ENCODE results near the gene ZMIZ2.
A peak's percentile ranks its signal among the peaks of the same experiment; 100 is the strongest.

ZMIZ2 gene

DNA sequence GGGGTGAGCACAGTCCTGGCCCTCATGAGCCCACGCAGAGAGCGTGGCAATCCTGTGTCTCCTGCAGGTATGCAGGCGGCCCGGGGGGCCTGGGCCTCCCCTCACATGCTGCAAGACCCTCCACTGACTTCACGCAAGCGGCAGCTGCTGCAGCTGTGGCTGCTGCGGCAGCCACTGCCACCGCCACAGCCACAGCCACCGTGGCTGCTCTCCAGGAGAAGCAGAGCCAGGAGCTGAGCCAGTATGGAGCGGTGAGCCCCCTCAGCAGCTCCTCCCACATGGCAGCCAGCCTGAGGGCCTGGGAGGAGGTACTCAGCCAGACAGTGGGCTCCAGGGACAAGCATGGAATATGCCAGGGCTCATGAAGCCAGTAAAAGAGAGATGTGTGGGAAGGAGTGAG is 8.7 kb downstream of the ZMIZ2 start:
- H3K9me3 ChIP-seq (ENCODE audit: control insufficient read depth in 2 of 2, low read length in 2 of 2), result no peaks in the 10 kb centered on the region
- H3K36me3 ChIP-seq (ENCODE audit: control insufficient read depth in 2 of 2, insufficient read depth in 2 of 2, low read length in 2 of 2), result peaks cover 26 to 34% of the 10 kb centered on the region in 2 donors
- H3K27me3 ChIP-seq (ENCODE audit: control insufficient read depth in 2 of 2, insufficient read depth in 2 of 2, low read length in 2 of 2), result no peaks in the 10 kb centered on the region
- H3K4me1 ChIP-seq (ENCODE audit: control insufficient read depth in 2 of 2, insufficient read depth in 2 of 2, low read length in 2 of 2), result peaks cover 12 to 20% of the 10 kb centered on the region in 2 donors
- H3K4me3 ChIP-seq (ENCODE audit: low read length in 2 of 2), result no peak overlapping the region
- no peak overlapping the region for H3K9ac ChIP-seq (ENCODE audit: low read depth in 1 of 2, low read length in 2 of 2)
- H3K27ac ChIP-seq (ENCODE audit: low read depth in 2 of 2, low read length in 2 of 2), result no peak overlapping the region

DNA sequence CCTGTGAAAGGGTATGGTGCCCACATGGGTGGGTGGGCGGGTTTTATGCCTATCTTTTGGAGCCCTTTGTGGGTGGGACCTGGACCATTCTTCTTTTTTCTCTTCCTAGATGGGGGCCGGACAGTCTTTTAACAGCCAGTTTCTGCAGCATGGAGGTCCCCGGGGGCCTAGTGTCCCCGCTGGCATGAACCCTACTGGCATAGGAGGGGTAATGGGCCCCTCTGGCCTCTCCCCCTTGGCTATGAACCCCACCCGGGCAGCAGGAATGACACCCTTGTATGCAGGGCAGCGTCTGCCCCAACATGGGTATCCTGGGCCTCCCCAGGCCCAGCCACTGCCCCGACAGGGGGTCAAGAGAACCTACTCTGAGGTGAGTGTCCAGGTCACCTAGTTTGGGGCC is 9.1 kb downstream of the ZMIZ2 start:
- Histone ChIP-seq H3K9me3 (ENCODE audit: control insufficient read depth in 2 of 2, low read length in 2 of 2) (no peaks in the 10 kb centered on the region), H3K4me1 (ENCODE audit: control insufficient read depth in 2 of 2, insufficient read depth in 2 of 2, low read length in 2 of 2) (peaks cover 14 to 22% of the 10 kb centered on the region in 2 donors), H3K4me3 (ENCODE audit: low read length in 2 of 2) (no peak overlapping the region), H3K36me3 (ENCODE audit: control insufficient read depth in 2 of 2, insufficient read depth in 2 of 2, low read length in 2 of 2) (peaks cover 29 to 36% of the 10 kb centered on the region in 2 donors), H3K27ac (ENCODE audit: low read depth in 2 of 2, low read length in 2 of 2) (no peak overlapping the region), H3K27me3 (ENCODE audit: control insufficient read depth in 2 of 2, insufficient read depth in 2 of 2, low read length in 2 of 2) (no peaks in the 10 kb centered on the region), H3K9ac (ENCODE audit: low read depth in 1 of 2, low read length in 2 of 2) (no peak overlapping the region)

DNA sequence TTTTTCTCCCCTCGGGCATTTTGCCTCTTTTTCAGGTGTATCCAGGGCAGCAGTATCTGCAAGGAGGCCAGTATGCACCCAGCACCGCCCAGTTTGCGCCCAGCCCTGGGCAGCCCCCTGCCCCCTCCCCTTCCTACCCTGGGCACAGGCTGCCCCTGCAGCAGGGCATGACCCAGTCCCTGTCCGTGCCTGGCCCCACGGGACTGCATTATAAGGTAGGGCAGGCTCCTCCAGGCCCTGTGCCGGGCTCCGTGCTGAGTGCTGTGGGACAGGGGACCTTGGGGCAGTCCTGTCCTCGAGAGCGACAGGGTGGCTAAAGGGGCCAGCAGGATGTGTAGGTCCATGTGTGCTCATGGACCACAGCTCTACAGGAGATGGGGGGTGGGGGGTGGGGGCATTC is 10.6 kb downstream of the ZMIZ2 start:
- H3K9ac ChIP-seq (ENCODE audit: low read depth in 1 of 2, low read length in 2 of 2), result no peak overlapping the region
- no peak overlapping the region for H3K4me3 ChIP-seq (ENCODE audit: low read length in 2 of 2)
- H3K36me3 ChIP-seq (ENCODE audit: control insufficient read depth in 2 of 2, insufficient read depth in 2 of 2, low read length in 2 of 2), result peaks cover 44 to 50% of the 10 kb centered on the region in 2 donors
- H3K4me1 ChIP-seq (ENCODE audit: control insufficient read depth in 2 of 2, insufficient read depth in 2 of 2, low read length in 2 of 2), result peaks cover 13 to 22% of the 10 kb centered on the region in 2 donors
- H3K27ac ChIP-seq (ENCODE audit: low read depth in 2 of 2, low read length in 2 of 2), result no peak overlapping the region
- no peaks in the 10 kb centered on the region for H3K27me3 ChIP-seq (ENCODE audit: control insufficient read depth in 2 of 2, insufficient read depth in 2 of 2, low read length in 2 of 2)
- no peaks in the 10 kb centered on the region for H3K9me3 ChIP-seq (ENCODE audit: control insufficient read depth in 2 of 2, low read length in 2 of 2)

DNA sequence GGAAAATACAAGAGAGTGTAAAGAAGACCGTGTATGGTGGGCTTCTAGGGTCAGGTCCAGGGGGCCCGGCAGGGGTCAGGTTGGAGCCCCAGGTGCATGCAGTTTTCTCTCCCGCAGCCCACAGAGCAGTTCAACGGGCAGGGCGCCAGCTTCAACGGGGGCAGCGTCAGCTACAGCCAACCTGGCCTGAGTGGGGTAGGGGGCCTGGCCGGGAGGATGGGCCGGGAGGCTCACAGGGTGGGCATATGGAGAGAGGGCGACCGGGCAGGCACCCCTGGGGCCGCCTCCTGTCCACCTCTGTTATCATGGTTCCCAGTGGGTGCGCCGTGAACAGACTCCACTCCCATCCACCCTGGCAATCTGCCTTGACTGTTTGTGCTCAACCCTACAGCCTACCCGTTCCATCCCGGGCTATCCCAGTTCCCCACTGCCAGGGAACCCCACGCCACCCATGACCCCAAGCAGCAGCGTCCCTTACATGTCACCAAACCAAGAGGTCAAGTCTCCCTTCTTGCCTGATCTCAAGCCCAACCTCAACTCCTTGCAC is 11.5 kb downstream of the ZMIZ2 start:
- H3K9ac ChIP-seq (ENCODE audit: low read depth in 1 of 2, low read length in 2 of 2), result no peak overlapping the region
- no peak overlapping the region for H3K27ac ChIP-seq (ENCODE audit: low read depth in 2 of 2, low read length in 2 of 2)
- no peaks in the 10 kb centered on the region for H3K9me3 ChIP-seq (ENCODE audit: control insufficient read depth in 2 of 2, low read length in 2 of 2)
- peaks cover 53 to 58% of the 10 kb centered on the region in 2 donors for H3K36me3 ChIP-seq (ENCODE audit: control insufficient read depth in 2 of 2, insufficient read depth in 2 of 2, low read length in 2 of 2)
- no peaks in the 10 kb centered on the region for H3K27me3 ChIP-seq (ENCODE audit: control insufficient read depth in 2 of 2, insufficient read depth in 2 of 2, low read length in 2 of 2)
- peaks cover 8 to 15% of the 10 kb centered on the region in 2 donors for H3K4me1 ChIP-seq (ENCODE audit: control insufficient read depth in 2 of 2, insufficient read depth in 2 of 2, low read length in 2 of 2)
- H3K4me3 ChIP-seq (ENCODE audit: low read length in 2 of 2), result no peak overlapping the region

DNA sequence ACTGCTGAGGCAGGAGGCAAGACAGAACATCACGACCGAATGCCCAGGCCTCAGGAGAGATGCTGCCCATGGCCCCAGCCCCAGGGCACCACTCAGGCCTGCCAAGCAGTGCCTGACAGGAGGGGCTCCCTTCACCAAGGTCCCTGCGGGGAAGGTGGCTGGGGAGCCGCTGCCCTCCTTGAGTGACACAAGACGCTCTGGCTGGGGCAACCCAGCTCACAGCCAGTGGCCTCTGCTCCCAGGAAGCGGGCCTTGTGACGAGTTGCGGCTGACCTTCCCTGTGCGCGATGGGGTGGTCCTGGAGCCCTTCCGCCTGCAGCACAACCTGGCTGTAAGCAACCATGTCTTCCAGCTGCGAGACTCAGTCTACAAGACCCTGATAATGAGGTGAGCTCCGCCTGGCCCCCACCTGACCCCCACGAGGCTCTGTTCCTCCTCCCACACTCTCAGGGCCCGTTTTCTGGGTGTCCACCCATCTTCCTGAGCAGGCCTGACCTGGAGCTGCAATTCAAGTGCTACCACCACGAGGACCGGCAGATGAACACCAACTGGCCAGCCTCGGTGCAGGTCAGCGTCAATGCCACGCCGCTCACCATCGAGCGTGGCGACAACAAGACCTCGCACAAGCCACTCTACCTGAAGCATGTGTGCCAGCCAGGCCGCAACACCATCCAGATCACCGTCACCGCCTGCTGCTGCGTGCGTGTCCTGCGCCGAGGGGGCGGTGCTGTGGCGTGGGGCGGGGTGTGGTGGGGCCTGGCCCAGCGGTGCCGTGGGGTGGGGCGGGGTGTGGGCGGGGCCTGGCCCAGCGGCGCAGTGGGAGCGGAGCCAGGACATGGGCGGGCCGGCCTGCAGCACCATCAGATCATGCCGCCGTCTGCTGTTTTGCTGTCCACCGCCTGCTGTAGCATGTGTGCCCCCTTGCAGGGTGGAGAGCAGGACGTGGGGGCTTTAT is 12.8 kb downstream of the ZMIZ2 start:
- Histone ChIP-seq H3K9me3 (ENCODE audit: control insufficient read depth in 2 of 2, low read length in 2 of 2) (no peaks in the 10 kb centered on the region), H3K27me3 (ENCODE audit: control insufficient read depth in 2 of 2, insufficient read depth in 2 of 2, low read length in 2 of 2) (no peaks in the 10 kb centered on the region), H3K4me1 (ENCODE audit: control insufficient read depth in 2 of 2, insufficient read depth in 2 of 2, low read length in 2 of 2) (peaks cover 6 to 10% of the 10 kb centered on the region in 2 donors), H3K9ac (ENCODE audit: low read depth in 1 of 2, low read length in 2 of 2) (peak overlapping the region in 1 of 2 donors; percentile 38), H3K36me3 (ENCODE audit: control insufficient read depth in 2 of 2, insufficient read depth in 2 of 2, low read length in 2 of 2) (peaks cover 64 to 69% of the 10 kb centered on the region in 2 donors), H3K27ac (ENCODE audit: low read depth in 2 of 2, low read length in 2 of 2) (peak overlapping the region; percentile 71 to 72), H3K4me3 (ENCODE audit: low read length in 2 of 2) (no peak overlapping the region)

DNA sequence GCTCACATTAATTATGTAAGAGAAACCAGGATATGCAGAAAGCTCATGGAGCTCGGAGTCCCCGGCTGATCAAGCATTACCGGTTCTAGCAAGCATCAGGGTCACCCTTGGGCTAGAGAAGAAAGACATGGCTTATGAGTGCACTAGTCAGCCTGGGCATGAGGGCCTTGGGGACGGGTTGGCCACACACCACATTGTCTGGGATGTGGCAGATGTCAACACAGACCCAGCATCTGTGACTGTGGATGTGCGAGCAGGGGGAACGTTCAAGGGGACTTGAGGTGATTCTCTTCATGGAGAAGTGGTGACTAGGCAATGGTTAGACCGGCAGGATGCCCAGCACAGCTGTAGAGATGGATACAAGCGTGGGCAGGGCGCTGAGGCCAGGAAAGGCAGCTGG is 13.7 kb downstream of the ZMIZ2 start:
- Histone ChIP-seq H3K27me3 (ENCODE audit: control insufficient read depth in 2 of 2, insufficient read depth in 2 of 2, low read length in 2 of 2) (no peaks in the 10 kb centered on the region), H3K9me3 (ENCODE audit: control insufficient read depth in 2 of 2, low read length in 2 of 2) (no peaks in the 10 kb centered on the region), H3K27ac (ENCODE audit: low read depth in 2 of 2, low read length in 2 of 2) (no peak overlapping the region), H3K4me1 (ENCODE audit: control insufficient read depth in 2 of 2, insufficient read depth in 2 of 2, low read length in 2 of 2) (peaks cover 6 to 11% of the 10 kb centered on the region in 2 donors), H3K9ac (ENCODE audit: low read depth in 1 of 2, low read length in 2 of 2) (no peak overlapping the region), H3K36me3 (ENCODE audit: control insufficient read depth in 2 of 2, insufficient read depth in 2 of 2, low read length in 2 of 2) (peaks cover 69% of the 10 kb centered on the region in 2 donors), H3K4me3 (ENCODE audit: low read length in 2 of 2) (no peak overlapping the region)

DNA sequence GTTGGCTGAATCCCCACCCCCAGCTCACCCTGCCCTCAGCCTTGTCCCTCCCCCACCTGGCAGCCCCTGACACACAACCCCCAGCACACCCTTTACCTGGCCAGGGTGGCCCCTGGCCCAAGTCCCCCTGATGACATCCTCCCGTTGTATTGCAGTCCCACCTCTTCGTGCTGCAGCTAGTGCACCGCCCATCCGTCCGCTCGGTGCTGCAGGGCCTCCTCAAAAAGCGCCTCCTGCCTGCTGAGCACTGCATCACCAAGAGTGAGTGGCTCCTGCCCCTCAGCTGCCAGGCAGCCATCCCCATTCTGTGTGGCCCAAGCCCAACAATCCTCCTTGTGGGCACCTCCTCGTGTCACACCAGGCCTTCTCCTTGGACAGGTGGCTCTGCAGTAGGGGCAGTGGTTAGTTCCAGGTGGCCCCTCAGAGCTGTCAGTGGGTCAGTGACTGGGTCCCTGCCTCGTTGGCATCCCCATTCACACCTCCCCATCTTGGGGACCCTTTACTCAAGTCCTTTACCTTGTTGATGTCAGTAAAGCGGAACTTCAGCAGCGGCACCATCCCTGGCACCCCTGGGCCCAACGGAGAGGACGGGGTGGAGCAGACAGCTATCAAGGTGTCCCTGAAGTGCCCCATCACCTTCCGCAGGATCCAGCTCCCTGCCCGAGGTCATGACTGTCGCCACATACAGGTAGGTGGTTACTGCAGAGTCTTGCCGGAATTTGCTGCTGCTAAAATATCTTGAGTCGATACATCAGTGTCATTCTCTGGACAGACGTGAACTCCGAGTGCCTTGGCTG is 14.3 kb downstream of the ZMIZ2 start:
- no peaks in the 10 kb centered on the region for H3K27me3 ChIP-seq (ENCODE audit: control insufficient read depth in 2 of 2, insufficient read depth in 2 of 2, low read length in 2 of 2)
- H3K27ac ChIP-seq (ENCODE audit: low read depth in 2 of 2, low read length in 2 of 2), result no peak overlapping the region
- peaks cover 12 to 17% of the 10 kb centered on the region in 2 donors for H3K4me1 ChIP-seq (ENCODE audit: control insufficient read depth in 2 of 2, insufficient read depth in 2 of 2, low read length in 2 of 2)
- H3K36me3 ChIP-seq (ENCODE audit: control insufficient read depth in 2 of 2, insufficient read depth in 2 of 2, low read length in 2 of 2), result peaks cover 67 to 69% of the 10 kb centered on the region in 2 donors
- H3K4me3 ChIP-seq (ENCODE audit: low read length in 2 of 2), result no peak overlapping the region
- no peaks in the 10 kb centered on the region for H3K9me3 ChIP-seq (ENCODE audit: control insufficient read depth in 2 of 2, low read length in 2 of 2)
- no peak overlapping the region for H3K9ac ChIP-seq (ENCODE audit: low read depth in 1 of 2, low read length in 2 of 2)

DNA sequence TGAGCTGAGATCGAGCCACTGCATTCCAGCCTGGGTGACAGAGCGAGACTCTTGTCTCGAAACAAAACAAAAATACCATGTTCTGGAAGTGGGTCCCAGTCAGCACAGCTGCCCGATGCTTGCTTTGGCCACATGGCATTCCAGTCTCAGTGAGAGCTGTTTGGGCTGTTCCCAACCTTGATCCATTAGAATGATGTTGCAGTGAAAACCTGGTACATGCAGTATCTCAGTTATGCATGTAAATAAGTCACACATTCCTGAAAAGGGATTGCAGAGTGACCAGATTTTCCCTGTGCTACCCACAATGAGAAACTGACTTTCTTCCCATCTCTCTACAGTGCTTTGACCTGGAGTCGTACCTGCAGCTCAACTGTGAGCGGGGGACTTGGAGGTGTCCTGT is 15.4 kb downstream of the ZMIZ2 start:
- H3K27me3 ChIP-seq (ENCODE audit: control insufficient read depth in 2 of 2, insufficient read depth in 2 of 2, low read length in 2 of 2), result no peaks in the 10 kb centered on the region
- peaks cover 64% of the 10 kb centered on the region in 2 donors for H3K36me3 ChIP-seq (ENCODE audit: control insufficient read depth in 2 of 2, insufficient read depth in 2 of 2, low read length in 2 of 2)
- H3K4me3 ChIP-seq (ENCODE audit: low read length in 2 of 2), result no peak overlapping the region
- H3K4me1 ChIP-seq (ENCODE audit: control insufficient read depth in 2 of 2, insufficient read depth in 2 of 2, low read length in 2 of 2), result peaks cover 22 to 28% of the 10 kb centered on the region in 2 donors
- H3K9me3 ChIP-seq (ENCODE audit: control insufficient read depth in 2 of 2, low read length in 2 of 2), result no peaks in the 10 kb centered on the region
- no peak overlapping the region for H3K27ac ChIP-seq (ENCODE audit: low read depth in 2 of 2, low read length in 2 of 2)
- H3K9ac ChIP-seq (ENCODE audit: low read depth in 1 of 2, low read length in 2 of 2), result no peak overlapping the region

DNA sequence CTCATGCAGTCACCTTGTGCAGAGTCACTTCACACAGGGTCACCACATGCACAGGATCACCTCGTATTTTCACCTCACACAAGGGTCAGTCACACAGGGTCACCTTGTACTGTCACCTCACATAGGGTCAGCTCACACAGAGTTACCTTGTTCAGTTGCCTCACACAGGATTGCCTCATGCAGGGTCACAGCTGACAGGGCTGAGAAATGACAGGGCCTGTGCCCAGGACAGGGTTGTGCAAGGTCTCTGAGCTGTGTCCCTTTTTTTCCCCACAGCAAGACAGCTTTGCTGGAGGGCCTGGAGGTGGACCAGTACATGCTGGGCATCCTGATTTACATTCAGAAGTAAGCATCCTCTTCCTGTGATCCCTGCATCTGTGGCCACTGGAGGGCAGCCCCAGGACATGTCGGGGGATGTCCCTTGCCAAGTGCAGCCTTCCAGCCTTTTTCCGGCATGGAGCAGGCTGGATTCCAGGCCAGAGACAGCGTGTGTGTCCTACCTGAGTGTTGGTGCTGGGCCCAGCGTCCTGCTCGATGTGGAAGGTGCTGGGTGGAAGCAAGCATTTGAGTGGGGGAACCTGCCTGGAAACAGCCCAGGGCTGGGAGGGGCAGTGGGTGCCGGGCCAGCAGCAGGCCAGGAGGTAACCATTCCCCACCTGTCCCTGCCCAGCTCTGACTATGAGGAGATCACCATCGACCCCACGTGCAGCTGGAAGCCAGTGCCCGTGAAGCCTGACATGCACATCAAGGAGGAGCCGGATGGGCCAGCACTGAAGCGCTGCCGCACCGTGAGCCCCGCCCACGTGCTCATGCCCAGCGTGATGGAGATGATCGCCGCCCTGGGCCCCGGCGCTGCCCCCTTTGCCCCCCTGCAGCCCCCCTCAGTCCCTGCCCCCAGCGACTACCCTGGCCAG is 16.3 kb downstream of the ZMIZ2 start:
- Histone ChIP-seq H3K9ac (ENCODE audit: low read depth in 1 of 2, low read length in 2 of 2) (no peak overlapping the region), H3K27me3 (ENCODE audit: control insufficient read depth in 2 of 2, insufficient read depth in 2 of 2, low read length in 2 of 2) (no peaks in the 10 kb centered on the region), H3K4me3 (ENCODE audit: low read length in 2 of 2) (no peak overlapping the region), H3K36me3 (ENCODE audit: control insufficient read depth in 2 of 2, insufficient read depth in 2 of 2, low read length in 2 of 2) (peaks cover 58 to 61% of the 10 kb centered on the region in 2 donors), H3K4me1 (ENCODE audit: control insufficient read depth in 2 of 2, insufficient read depth in 2 of 2, low read length in 2 of 2) (peaks cover 28 to 36% of the 10 kb centered on the region in 2 donors), H3K27ac (ENCODE audit: low read depth in 2 of 2, low read length in 2 of 2) (no peak overlapping the region), H3K9me3 (ENCODE audit: control insufficient read depth in 2 of 2, low read length in 2 of 2) (no peaks in the 10 kb centered on the region)
